AG10803 (cell line): ENCODE data around the gene NTN4.
A peak's percentile ranks its signal among the peaks of the same experiment; 100 is the strongest.
"Not testable (repeated sequence)": the region's sequence is repeated elsewhere in the genome, so short reads cannot be mapped to it uniquely, and the experiment has no call there.

ENCODE experiments used
- DNase-seq: peaks from one replicate; pipeline ENCODE4 v3.0.0; 2010; ENCODE audit warnings: low read depth
- H3K4me3 ChIP-seq: 2 replicates; pipeline ENCODE4 v1.5.1; 2011; ENCODE audit warnings: mild to moderate bottlenecking, low read length, control low read depth
- TF ChIP-seq, protein P1 (sequence below): conservative IDR thresholded peaks from 2 replicates; pipeline ENCODE4 v1.5.1; 2011; ENCODE audit warnings: mild to moderate bottlenecking, low read length, control low read depth, inconsistent platforms

The NTN4 gene

DNA sequence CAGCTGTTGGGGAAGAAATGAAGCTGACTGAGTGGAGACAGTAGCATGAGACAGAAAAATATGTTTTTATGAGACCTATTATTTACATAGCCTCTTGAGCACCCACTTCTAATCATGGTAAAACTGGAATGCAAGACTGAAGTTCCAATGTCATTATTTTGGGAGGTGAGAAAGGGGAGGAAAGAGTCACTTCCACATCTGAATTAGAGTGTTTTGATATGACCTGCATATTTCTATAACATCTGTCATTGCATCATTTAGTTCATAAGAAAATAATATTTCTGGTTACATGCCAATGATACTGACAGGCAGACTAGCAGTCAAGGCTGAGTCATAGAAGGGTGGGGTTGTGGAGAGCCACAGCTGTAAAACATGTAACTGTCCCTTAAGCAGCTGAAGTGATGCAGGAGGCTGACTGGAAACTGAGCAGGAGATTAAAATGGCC, 26.7 kb downstream of the NTN4 start:
- TF ChIP-seq, protein P1, sequence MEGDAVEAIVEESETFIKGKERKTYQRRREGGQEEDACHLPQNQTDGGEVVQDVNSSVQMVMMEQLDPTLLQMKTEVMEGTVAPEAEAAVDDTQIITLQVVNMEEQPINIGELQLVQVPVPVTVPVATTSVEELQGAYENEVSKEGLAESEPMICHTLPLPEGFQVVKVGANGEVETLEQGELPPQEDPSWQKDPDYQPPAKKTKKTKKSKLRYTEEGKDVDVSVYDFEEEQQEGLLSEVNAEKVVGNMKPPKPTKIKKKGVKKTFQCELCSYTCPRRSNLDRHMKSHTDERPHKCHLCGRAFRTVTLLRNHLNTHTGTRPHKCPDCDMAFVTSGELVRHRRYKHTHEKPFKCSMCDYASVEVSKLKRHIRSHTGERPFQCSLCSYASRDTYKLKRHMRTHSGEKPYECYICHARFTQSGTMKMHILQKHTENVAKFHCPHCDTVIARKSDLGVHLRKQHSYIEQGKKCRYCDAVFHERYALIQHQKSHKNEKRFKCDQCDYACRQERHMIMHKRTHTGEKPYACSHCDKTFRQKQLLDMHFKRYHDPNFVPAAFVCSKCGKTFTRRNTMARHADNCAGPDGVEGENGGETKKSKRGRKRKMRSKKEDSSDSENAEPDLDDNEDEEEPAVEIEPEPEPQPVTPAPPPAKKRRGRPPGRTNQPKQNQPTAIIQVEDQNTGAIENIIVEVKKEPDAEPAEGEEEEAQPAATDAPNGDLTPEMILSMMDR, result no peak
- H3K4me3 ChIP-seq, result no peak overlapping the region
- DNase-seq, result peak; percentile 80

DNA sequence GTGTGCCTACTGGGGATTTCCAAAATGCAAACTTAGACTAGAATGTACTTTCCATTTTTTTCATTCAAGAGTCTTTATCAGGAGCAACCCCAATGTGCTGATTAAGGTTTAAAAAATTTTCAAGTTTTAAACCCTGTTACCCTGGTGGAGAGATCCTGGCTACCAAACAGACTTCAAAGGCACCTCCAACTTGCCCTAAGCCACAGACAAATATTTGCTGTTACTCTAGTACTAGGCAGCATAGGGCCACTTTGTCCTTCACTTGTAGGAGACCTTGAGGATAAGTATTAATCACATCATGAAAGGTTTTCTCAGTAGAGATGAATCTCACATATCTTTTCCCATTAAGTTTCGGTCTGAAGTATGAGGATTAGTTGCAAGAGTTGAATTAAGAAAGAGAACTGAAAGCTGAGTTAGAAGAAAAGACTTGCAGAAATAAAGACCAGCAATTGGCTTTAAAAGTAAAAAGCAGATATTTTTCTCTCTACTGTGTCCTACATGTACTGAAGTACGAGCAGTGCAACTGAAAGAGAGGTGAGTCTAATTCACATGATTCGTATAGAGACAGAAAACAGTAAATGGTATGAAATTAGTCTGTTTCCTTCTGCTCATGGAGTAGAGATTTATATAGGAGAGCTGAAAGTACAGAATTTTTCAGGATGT, 28.3 kb downstream of the NTN4 start:
- H3K4me3 ChIP-seq, result no peak overlapping the region
- no peak for DNase-seq
- TF ChIP-seq, protein P1, result no peak

DNA sequence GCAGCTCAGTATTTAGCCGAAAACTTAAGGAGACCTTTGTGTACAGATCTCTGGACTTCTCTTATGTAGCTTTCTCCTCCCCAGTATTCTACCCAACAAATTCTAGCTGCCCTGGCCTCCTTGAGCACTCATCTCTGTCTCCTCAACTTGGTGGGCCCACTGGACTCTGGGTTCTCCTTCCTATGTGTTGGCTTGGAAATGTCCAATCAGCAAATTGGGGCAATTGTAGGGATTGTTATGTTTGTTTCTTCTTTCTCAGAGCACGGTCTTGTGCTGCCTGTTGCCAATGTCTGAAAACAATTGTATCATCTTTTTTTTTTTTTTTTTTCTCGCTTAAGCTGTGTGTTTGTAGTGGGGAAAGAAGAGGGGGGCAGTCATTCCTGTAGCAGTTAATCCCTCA, 30.2 kb downstream of the NTN4 start:
- DNase-seq, result no peak
- TF ChIP-seq, protein P1, result no peak
- H3K4me3 ChIP-seq, result no peak overlapping the region

DNA sequence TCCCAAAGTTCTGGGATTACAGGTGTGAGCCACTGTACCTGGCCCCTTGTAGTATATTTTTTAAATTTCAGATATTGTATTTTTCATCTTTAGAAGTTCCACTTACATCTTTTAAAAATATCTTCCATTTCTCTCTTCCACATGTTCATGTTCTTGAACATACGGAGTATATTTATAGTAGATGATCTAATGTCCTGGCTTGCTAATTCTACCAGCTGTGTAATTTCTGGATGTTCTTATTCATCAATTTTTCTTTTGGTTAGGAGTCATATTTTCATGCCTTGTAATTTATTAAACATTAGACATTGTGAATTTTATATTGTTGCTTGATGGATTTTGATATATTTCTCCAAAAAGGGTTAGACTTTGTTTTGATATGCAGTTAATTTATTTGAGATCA, 30.8 kb downstream of the NTN4 start:
- TF ChIP-seq, protein P1, result no peak
- no peak for DNase-seq
- no peak overlapping the region for H3K4me3 ChIP-seq

DNA sequence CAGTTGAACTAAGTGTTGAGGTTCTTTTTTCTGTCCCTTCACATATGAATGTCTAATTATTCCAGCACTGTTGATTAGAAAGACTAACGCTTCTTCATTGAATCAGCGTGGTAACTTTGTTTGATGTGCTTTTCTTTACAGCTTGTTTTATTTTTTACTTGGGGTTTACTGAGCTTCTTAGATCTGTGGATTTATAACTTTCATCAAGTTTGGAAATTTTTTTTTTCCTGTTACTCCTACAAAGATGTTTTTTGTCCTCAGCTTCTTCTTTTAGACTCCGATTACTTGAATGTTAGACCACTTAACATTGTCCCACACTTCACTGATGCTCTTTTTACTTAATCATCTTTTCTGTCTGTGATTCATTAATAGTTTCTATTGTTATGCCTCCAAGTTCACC, 31.5 kb downstream of the NTN4 start:
- TF ChIP-seq, protein P1, result no peak
- no peak for DNase-seq
- no peak overlapping the region for H3K4me3 ChIP-seq

DNA sequence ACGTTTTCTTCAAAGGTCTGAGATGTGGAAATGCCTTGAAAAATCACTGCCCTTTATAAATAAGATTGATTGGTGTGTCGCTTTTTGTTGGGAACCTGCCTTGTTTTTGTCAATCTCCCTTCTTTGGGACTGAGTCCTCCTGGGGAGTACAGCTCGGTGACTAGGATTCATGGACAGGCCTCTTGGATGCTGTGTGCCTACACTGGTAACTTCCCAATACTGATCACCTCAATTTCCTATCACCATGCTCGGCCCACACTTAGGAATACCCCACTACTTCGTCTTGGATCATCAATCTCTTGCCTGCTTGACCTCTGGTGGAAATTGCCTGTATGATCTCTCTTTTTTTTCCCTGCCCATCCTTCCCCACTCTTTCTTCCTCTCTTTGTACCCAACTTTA, 34.2 kb downstream of the NTN4 start:
- TF ChIP-seq, protein P1, result no peak
- no peak for DNase-seq
- no peak overlapping the region for H3K4me3 ChIP-seq

DNA sequence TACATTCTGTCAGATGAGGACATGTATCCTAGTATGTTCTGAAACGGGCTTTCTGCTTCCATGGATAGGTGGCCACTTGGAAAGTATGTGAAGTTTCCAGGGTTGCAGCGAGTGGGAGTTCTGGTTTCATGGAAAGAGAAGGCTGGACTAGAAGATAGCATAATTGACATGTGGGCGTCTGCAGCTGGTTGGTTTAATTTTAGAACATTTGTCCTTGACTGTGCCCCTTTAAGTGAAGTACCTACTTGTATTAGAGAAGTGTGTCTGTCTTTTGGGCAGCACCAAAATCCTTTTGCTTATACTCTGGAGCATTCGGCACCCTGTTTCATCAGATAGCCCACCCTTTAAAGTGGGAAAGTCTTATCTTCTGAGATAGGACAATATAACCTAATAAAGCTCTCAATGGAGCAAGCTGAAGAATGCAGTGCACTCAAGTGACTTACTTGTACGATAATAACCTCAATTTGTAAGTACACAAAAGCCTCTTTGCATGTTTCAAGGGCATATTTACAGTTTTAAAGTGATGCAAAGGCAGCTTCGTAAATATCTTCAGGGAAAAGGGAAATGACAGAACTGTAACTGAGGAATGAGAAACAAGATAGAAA, 35.2 kb downstream of the NTN4 start:
- DNase-seq, result no peak
- TF ChIP-seq, protein P1, result no peak
- H3K4me3 ChIP-seq, result no peak overlapping the region

DNA sequence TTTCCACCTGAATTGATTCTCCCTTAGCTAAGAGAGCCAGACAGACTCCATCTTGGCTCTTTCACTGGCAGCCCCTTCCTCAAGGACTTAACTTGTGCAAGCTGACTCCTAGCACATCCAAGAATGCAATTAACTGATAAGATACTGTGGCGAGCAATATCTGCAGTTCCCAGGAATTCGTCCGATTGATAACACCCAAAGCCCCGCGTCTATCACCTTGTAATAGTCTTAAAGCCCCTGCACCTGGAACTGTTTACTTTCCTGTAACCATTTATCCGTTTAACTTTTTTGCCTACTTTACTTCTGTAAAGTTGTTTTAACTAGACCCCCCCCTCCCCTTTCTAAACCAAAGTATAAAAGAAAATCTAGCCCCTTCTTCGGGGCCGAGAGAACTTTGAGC, 44.5 kb downstream of the NTN4 start:
- H3K4me3 ChIP-seq, DNase-seq: not testable (repeated sequence)
